HG03442 (cell line): ENCODE measurements around the gene DPAGT1.
A peak's percentile ranks its signal among the peaks of the same experiment; 100 is the strongest.
"Not testable (repeated sequence)": the region's sequence is repeated elsewhere in the genome, so short reads cannot be mapped to it uniquely, and the experiment has no call there.

Source experiments
- ATAC-seq: cut with Tn5 transposase; IDR thresholded peaks from one replicate; pipeline ENCODE4 v1.9.1; 2021; ENCODE audit warnings: mild to moderate bottlenecking, moderate library complexity; ENCODE audit not compliant: unreplicated experiment

Gene DPAGT1

GRCh38 chr11:119101759-119102423 is at the start of gene DPAGT1:
DPAGT1 (minus strand) TSS chr11:119101853; CDS start chr11:119101655, 198 bp downstream.
- ATAC-seq = peak; percentile 75

- no peak for ATAC-seq
Measured at GRCh38 chr11:119149786-119150275, 48.2 kb upstream of the DPAGT1 start.

- no peak for ATAC-seq
Measured at GRCh38 chr11:119149018-119149785, 47.5 kb upstream of the DPAGT1 start, which contains the start of gene ABCG4. ABCG4 (plus strand) TSS chr11:119149052; CDS start chr11:119149966, 914 bp downstream.

GRCh38 chr11:119148720-119149017 is 47.0 kb upstream of the DPAGT1 start:
- ATAC-seq = no peak

GRCh38 chr11:119147604-119148333 is 46.1 kb upstream of the DPAGT1 start:
- no peak for ATAC-seq

GRCh38 chr11:119145551-119145950 is 43.9 kb upstream of the DPAGT1 start:
- no peak for ATAC-seq

GRCh38 chr11:119144825-119145486 is 43.3 kb upstream of the DPAGT1 start:
- no peak for ATAC-seq

- ATAC-seq = not testable (repeated sequence)
Measured at GRCh38 chr11:119139276-119139675, 37.6 kb upstream of the DPAGT1 start.

GRCh38 chr11:119134389-119134978 is 32.8 kb upstream of the DPAGT1 start:
- ATAC-seq = no peak

- no peak for ATAC-seq
Measured at GRCh38 chr11:119130662-119131061, 29.0 kb upstream of the DPAGT1 start.

- no peak for ATAC-seq
Measured at GRCh38 chr11:119126675-119127268, 25.1 kb upstream of the DPAGT1 start.

- no peak for ATAC-seq
Measured at GRCh38 chr11:119125821-119126220, 24.2 kb upstream of the DPAGT1 start.

- no peak for ATAC-seq
Measured at GRCh38 chr11:119121811-119122124, 20.1 kb upstream of the DPAGT1 start.

GRCh38 chr11:119121008-119121810 is 19.6 kb upstream of the DPAGT1 start, which contains the start of gene HINFP:
HINFP (plus strand) TSS chr11:119121580; CDS start chr11:119126945, 5,365 bp downstream.
- peak; percentile 91 for ATAC-seq

GRCh38 chr11:119120639-119121007 is 19.0 kb upstream of the DPAGT1 start:
- no peak for ATAC-seq

GRCh38 chr11:119118946-119119345 is 17.3 kb upstream of the DPAGT1 start:
- ATAC-seq = no peak

- no peak for ATAC-seq
Measured at GRCh38 chr11:119118227-119118626, 16.6 kb upstream of the DPAGT1 start.

- ATAC-seq = no peak
Measured at GRCh38 chr11:119117004-119117706, 15.5 kb upstream of the DPAGT1 start.

- no peak for ATAC-seq
Measured at GRCh38 chr11:119116601-119117000, 14.9 kb upstream of the DPAGT1 start.
